SU-DHL-6 (cell line): ENCODE measurements around the gene CHMP4B.

Experiments used
- EZH2phosphoT487 ChIP-seq: fragments of 200-600 bp; sonication (generic), shearing (Covaris generic); conservative IDR thresholded peaks from 2 replicates; pipeline ENCODE4 v1.6.1; 2018; ENCODE audit warnings: mild to moderate bottlenecking, antibody characterized with exemption, low read length, moderate library complexity, mixed read lengths
- TF ChIP-seq, protein P1 (sequence below): fragments of 200-600 bp; sonication (generic); IDR thresholded peaks from one replicate; pipeline ENCODE4 v1.5.1; 2017; ENCODE audit warnings: antibody characterized with exemption, mild to moderate bottlenecking, low read length, moderate library complexity; ENCODE audit not compliant: insufficient read depth, poor library complexity, severe bottlenecking

DNA sequence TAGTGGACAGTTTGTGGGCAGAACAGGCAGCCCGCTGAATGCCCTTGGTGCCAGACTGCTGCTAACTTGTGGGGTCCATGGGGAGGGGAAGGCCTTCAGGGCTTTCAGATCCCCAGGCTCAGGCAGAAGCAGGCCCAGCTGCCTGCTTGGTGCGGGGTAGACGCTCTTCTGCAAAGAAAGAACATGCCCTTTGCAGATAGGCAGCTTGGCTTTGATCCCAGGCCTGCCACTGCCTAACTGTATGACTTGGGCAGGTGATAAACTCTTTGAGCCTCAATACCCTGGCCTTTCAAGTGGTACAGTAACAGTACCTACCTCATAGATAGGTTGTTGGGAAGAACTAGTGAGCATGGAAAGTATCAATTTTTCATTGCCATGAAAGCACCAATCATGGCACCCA is 28.4 kb downstream of the CHMP4B start:
- TF ChIP-seq, protein P1, sequence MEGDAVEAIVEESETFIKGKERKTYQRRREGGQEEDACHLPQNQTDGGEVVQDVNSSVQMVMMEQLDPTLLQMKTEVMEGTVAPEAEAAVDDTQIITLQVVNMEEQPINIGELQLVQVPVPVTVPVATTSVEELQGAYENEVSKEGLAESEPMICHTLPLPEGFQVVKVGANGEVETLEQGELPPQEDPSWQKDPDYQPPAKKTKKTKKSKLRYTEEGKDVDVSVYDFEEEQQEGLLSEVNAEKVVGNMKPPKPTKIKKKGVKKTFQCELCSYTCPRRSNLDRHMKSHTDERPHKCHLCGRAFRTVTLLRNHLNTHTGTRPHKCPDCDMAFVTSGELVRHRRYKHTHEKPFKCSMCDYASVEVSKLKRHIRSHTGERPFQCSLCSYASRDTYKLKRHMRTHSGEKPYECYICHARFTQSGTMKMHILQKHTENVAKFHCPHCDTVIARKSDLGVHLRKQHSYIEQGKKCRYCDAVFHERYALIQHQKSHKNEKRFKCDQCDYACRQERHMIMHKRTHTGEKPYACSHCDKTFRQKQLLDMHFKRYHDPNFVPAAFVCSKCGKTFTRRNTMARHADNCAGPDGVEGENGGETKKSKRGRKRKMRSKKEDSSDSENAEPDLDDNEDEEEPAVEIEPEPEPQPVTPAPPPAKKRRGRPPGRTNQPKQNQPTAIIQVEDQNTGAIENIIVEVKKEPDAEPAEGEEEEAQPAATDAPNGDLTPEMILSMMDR, result no peak
- TF ChIP-seq EZH2phosphoT487, result no peak
